ENCODE results near the gene RNF186. TPM values are rescaled to one million over a fixed set of nuclear protein-coding genes. Genes with fewer than 3 reads are reported as not detected.

Gene RNF186
- total and polyA plus RNA-seq, 4 donors = 0.17 to 0.38 (median 0.28) TPM

DNA sequence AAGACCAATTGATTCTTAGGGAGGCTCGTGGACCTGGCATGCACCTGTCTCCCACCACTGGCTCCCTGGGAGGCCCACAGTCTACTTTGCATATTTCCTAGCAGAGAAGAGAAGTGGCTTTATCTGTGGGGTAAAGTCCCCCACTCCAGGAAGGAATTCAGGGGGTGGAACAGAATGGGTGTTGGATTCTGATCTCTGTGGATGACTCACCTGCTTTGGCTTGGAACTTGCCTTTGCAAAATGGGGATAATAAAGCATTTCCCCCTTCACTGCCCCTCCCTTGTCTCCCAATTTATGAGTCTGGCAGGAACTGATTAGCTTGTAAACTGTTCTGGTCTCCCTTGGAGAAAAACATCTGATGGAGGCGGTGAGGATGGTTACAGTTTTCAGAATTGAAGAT, 46.0 kb upstream of the RNF186 start:
- H3K27me3 ChIP-seq (ENCODE audit: control insufficient read depth in 4 of 4, insufficient read depth in 4 of 4, low read length in 3 of 4) = no peaks in the 10 kb centered on the region
- H3K9me3 ChIP-seq (ENCODE audit: control insufficient read depth in 4 of 4, low read length in 3 of 4) = peaks cover 0 to 11% (median 0%) of the 10 kb centered on the region in 4 donors
- H3K4me3 ChIP-seq (ENCODE audit: low read depth in 1 of 3, low read length in 3 of 3) = no peak overlapping the region
- no peak for TF ChIP-seq RAD21 (IDR thresholded peaks at IDR 0.05)
- TF ChIP-seq, protein P1, sequence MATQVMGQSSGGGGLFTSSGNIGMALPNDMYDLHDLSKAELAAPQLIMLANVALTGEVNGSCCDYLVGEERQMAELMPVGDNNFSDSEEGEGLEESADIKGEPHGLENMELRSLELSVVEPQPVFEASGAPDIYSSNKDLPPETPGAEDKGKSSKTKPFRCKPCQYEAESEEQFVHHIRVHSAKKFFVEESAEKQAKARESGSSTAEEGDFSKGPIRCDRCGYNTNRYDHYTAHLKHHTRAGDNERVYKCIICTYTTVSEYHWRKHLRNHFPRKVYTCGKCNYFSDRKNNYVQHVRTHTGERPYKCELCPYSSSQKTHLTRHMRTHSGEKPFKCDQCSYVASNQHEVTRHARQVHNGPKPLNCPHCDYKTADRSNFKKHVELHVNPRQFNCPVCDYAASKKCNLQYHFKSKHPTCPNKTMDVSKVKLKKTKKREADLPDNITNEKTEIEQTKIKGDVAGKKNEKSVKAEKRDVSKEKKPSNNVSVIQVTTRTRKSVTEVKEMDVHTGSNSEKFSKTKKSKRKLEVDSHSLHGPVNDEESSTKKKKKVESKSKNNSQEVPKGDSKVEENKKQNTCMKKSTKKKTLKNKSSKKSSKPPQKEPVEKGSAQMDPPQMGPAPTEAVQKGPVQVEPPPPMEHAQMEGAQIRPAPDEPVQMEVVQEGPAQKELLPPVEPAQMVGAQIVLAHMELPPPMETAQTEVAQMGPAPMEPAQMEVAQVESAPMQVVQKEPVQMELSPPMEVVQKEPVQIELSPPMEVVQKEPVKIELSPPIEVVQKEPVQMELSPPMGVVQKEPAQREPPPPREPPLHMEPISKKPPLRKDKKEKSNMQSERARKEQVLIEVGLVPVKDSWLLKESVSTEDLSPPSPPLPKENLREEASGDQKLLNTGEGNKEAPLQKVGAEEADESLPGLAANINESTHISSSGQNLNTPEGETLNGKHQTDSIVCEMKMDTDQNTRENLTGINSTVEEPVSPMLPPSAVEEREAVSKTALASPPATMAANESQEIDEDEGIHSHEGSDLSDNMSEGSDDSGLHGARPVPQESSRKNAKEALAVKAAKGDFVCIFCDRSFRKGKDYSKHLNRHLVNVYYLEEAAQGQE (IDR thresholded peaks at IDR 0.05) = no peak
- TF ChIP-seq HNF4G (IDR thresholded peaks at IDR 0.05) = no peak
- TF ChIP-seq, protein P2, sequence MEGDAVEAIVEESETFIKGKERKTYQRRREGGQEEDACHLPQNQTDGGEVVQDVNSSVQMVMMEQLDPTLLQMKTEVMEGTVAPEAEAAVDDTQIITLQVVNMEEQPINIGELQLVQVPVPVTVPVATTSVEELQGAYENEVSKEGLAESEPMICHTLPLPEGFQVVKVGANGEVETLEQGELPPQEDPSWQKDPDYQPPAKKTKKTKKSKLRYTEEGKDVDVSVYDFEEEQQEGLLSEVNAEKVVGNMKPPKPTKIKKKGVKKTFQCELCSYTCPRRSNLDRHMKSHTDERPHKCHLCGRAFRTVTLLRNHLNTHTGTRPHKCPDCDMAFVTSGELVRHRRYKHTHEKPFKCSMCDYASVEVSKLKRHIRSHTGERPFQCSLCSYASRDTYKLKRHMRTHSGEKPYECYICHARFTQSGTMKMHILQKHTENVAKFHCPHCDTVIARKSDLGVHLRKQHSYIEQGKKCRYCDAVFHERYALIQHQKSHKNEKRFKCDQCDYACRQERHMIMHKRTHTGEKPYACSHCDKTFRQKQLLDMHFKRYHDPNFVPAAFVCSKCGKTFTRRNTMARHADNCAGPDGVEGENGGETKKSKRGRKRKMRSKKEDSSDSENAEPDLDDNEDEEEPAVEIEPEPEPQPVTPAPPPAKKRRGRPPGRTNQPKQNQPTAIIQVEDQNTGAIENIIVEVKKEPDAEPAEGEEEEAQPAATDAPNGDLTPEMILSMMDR (IDR thresholded peaks at IDR 0.05; ENCODE audit: low read depth, low read length, missing input control) = no peak
- no peak for TF ChIP-seq EGR1 (IDR thresholded peaks at IDR 0.05; ENCODE audit: low read depth in 2 of 2)
- no peak for TF ChIP-seq GABPA (IDR thresholded peaks at IDR 0.05 in 1 of 2, conservative IDR thresholded peaks at IDR 0.05 in 1 of 2)
- no peak for TF ChIP-seq FOXA2 (IDR thresholded peaks at IDR 0.05)
- TF ChIP-seq, protein P3, sequence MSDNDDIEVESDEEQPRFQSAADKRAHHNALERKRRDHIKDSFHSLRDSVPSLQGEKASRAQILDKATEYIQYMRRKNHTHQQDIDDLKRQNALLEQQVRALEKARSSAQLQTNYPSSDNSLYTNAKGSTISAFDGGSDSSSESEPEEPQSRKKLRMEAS (IDR thresholded peaks at IDR 0.05) = no peak
- no peak for TF ChIP-seq TAF1 (conservative IDR thresholded peaks at IDR 0.05)
- no peak for TF ChIP-seq RXRA (IDR thresholded peaks at IDR 0.05)
- no peak for TF ChIP-seq FOXA1 (IDR thresholded peaks at IDR 0.05)
- TF ChIP-seq, protein P4, sequence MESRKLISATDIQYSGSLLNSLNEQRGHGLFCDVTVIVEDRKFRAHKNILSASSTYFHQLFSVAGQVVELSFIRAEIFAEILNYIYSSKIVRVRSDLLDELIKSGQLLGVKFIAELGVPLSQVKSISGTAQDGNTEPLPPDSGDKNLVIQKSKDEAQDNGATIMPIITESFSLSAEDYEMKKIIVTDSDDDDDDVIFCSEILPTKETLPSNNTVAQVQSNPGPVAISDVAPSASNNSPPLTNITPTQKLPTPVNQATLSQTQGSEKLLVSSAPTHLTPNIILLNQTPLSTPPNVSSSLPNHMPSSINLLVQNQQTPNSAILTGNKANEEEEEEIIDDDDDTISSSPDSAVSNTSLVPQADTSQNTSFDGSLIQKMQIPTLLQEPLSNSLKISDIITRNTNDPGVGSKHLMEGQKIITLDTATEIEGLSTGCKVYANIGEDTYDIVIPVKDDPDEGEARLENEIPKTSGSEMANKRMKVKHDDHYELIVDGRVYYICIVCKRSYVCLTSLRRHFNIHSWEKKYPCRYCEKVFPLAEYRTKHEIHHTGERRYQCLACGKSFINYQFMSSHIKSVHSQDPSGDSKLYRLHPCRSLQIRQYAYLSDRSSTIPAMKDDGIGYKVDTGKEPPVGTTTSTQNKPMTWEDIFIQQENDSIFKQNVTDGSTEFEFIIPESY (IDR thresholded peaks at IDR 0.05) = no peak
- no peak for TF ChIP-seq JUND (IDR thresholded peaks at IDR 0.05)
- TF ChIP-seq SP1 (IDR thresholded peaks at IDR 0.05) = no peak
- TF ChIP-seq YY1 (IDR thresholded peaks at IDR 0.05) = no peak
- no peak for TF ChIP-seq HNF4A (conservative IDR thresholded peaks at IDR 0.05)
- H3K27ac ChIP-seq (ENCODE audit: low read depth in 1 of 2, low read length in 2 of 2) = no peak overlapping the region
- H3K4me1 ChIP-seq (ENCODE audit: control insufficient read depth in 4 of 4, insufficient read depth in 4 of 4, low read length in 3 of 4) = no peaks in the 10 kb centered on the region
- no peaks in the 10 kb centered on the region for H3K36me3 ChIP-seq (ENCODE audit: control insufficient read depth in 4 of 4, insufficient read depth in 3 of 4, low read depth in 1 of 4, low read length in 3 of 4)
- WGBS = 76% methylated on average over 2 of the region's 2 CpGs
- H3K9ac ChIP-seq (ENCODE audit: low read depth in 1 of 2, low read length in 2 of 2) = no peak overlapping the region
- DNase-seq (ENCODE audit: low spot score) = no peak

DNA sequence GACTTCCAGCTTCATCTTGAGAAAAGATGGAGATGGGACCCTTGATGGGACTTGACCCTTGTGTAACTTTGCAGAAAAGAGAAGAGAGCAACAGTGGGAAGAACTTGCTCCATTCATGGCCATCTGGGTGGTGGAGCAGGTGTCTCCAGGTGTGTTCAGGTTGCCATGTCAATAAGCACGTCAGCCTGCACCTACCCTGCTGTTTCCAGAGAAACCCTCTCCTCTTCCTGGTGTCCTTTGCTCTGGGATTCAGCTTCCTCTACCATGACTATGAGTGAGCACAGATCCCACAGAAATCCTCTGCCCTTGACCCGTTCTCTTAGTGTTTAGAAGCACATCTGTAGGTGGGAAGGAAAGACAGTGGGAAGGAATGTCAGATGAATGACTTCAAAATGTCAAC, 45.3 kb upstream of the RNF186 start:
- Histone ChIP-seq H3K9me3 (ENCODE audit: control insufficient read depth in 4 of 4, low read length in 3 of 4) (peaks cover 0 to 8% (median 0%) of the 10 kb centered on the region in 4 donors), H3K27me3 (ENCODE audit: control insufficient read depth in 4 of 4, insufficient read depth in 4 of 4, low read length in 3 of 4) (no peaks in the 10 kb centered on the region), H3K9ac (ENCODE audit: low read depth in 1 of 2, low read length in 2 of 2) (no peak overlapping the region), H3K4me3 (ENCODE audit: low read depth in 1 of 3, low read length in 3 of 3) (no peak overlapping the region), H3K27ac (ENCODE audit: low read depth in 1 of 2, low read length in 2 of 2) (no peak overlapping the region), H3K36me3 (ENCODE audit: control insufficient read depth in 4 of 4, insufficient read depth in 3 of 4, low read depth in 1 of 4, low read length in 3 of 4) (no peaks in the 10 kb centered on the region), H3K4me1 (ENCODE audit: control insufficient read depth in 4 of 4, insufficient read depth in 4 of 4, low read length in 3 of 4) (no peaks in the 10 kb centered on the region)
- WGBS = 74% methylated on average over 2 of the region's 2 CpGs
- DNase-seq (ENCODE audit: low spot score) = no peak
- TF ChIP-seq RAD21 (IDR thresholded peaks at IDR 0.05) (no peak), NR2F2 (IDR thresholded peaks at IDR 0.05) (no peak), HNF4A (conservative IDR thresholded peaks at IDR 0.05) (no peak), HNF4G (IDR thresholded peaks at IDR 0.05) (no peak), GABPA (IDR thresholded peaks at IDR 0.05 in 1 of 2, conservative IDR thresholded peaks at IDR 0.05 in 1 of 2) (no peak), FOXA1 (IDR thresholded peaks at IDR 0.05) (no peak), EGR1 (IDR thresholded peaks at IDR 0.05; ENCODE audit: low read depth in 2 of 2) (no peak)
- TF ChIP-seq, protein P4 (IDR thresholded peaks at IDR 0.05) = no peak
- TF ChIP-seq, protein P5, sequence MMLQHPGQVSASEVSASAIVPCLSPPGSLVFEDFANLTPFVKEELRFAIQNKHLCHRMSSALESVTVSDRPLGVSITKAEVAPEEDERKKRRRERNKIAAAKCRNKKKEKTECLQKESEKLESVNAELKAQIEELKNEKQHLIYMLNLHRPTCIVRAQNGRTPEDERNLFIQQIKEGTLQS (IDR thresholded peaks at IDR 0.05) = no peak
- TF ChIP-seq, protein P2 (IDR thresholded peaks at IDR 0.05; ENCODE audit: low read depth, low read length, missing input control) = no peak
